H1 (cell line): ENCODE data around the gene INTS7. TPM values are rescaled to one million over a fixed set of nuclear protein-coding genes. Genes with fewer than 3 reads are reported as not detected.

Experiments
- CTCF ChIA-PET: fragments of 300-600 bp; sonication (Branson Sonifier 250); formaldehyde crosslinking; loops from one replicate; lab custom pipeline; 2021; ENCODE audit not compliant: partially characterized antibody; lab: Charles Lee
- POLR2A ChIA-PET: fragments of 300-600 bp; sonication (Branson Sonifier 250); formaldehyde crosslinking; loops from one replicate; lab custom pipeline; 2021; ENCODE audit warnings: inconsistent platforms; ENCODE audit not compliant: partially characterized antibody; lab: Charles Lee
- DNase-seq, 2 experiments: peaks; one replicate each; pipeline versions ENCODE4 v3.0.0 to v3.0.0-alpha.2; 2010 to 2022; ENCODE audit warnings: low spot score in 2 of 2, low read depth in 1 of 2, mixed read lengths in 1 of 2
- FAIRE-seq: peaks from 2 replicates; lab custom pipeline; 2011; peaks lifted over from hg19 to GRCh38; lab: Jason Lieb, UNC
- H2AFZ ChIP-seq: 2 replicates; pipeline ENCODE4 v1.8.1; 2012; ENCODE audit warnings: low read length, inconsistent platforms
- H2AK5ac ChIP-seq: 2 replicates; pipeline ENCODE4 v1.6.1; 2013; ENCODE audit warnings: low read depth, low read length
- H2BK120ac ChIP-seq: replicated peaks from 2 replicates; pipeline ENCODE3; 2013; ENCODE audit warnings: low read depth, low read length, inconsistent platforms
- H2BK12ac ChIP-seq: 2 replicates; pipeline ENCODE4 v1.6.1; 2013; ENCODE audit warnings: low read depth, low read length
- H2BK15ac ChIP-seq: 2 replicates; pipeline ENCODE4 v1.6.1; 2013; ENCODE audit warnings: low read length
- H2BK20ac ChIP-seq: 2 replicates; pipeline ENCODE4 v1.6.1; 2013; ENCODE audit warnings: low read length
- H2BK5ac ChIP-seq: 2 replicates; pipeline ENCODE4 v1.6.1; 2013; ENCODE audit warnings: low read depth, low read length
- H3K14ac ChIP-seq: 2 replicates; pipeline ENCODE4 v1.6.1; 2013; ENCODE audit warnings: inconsistent platforms; ENCODE audit not compliant: insufficient read length
- H3K18ac ChIP-seq: 2 replicates; pipeline ENCODE4 v1.6.1; 2013; ENCODE audit warnings: low read length; ENCODE audit errors: extremely low read depth
- H3K23ac ChIP-seq: 2 replicates; pipeline ENCODE4 v1.6.1; 2013; ENCODE audit warnings: inconsistent platforms; ENCODE audit not compliant: insufficient read length
- H3K23me2 ChIP-seq: 2 replicates; pipeline ENCODE4 v1.6.1; 2013; ENCODE audit warnings: low read depth, low read length
- H3K27ac ChIP-seq: 2 replicates; pipeline ENCODE4 v1.6.1; 2011; ENCODE audit warnings: low read depth, low read length, inconsistent platforms
- H3K27me3 ChIP-seq, 4 experiments: replicated peaks in 1 of 4; 1 replicate in 1 of 4; 2 replicates in 3 of 4; pipeline versions ENCODE4 v1.6.1 to v1.8.1; 2011 to 2013; ENCODE audit warnings: low read length in 3 of 4, mild to moderate bottlenecking in 3 of 4, inconsistent platforms in 2 of 4, mixed read lengths in 2 of 4, moderate library complexity in 1 of 4; ENCODE audit not compliant: control insufficient read depth in 3 of 4, insufficient read depth in 3 of 4; ENCODE audit errors: extremely low read depth in 1 of 4
- H3K36me3 ChIP-seq, 4 experiments: 2 replicates each; pipeline versions ENCODE4 v1.6.1 to v1.8.1; 2011 to 2013; ENCODE audit warnings: mild to moderate bottlenecking in 4 of 4, low read length in 3 of 4, moderate library complexity in 2 of 4, control low read depth in 1 of 4, inconsistent platforms in 1 of 4; ENCODE audit not compliant: insufficient read depth in 4 of 4, control insufficient read depth in 2 of 4
- H3K4ac ChIP-seq: replicated peaks from 2 replicates; pipeline ENCODE3; 2013; ENCODE audit warnings: low read length, low read depth, mixed read lengths, inconsistent platforms; ENCODE audit not compliant: insufficient read length
- H3K4me1 ChIP-seq, 4 experiments: replicated peaks in 1 of 4; 1 replicate in 1 of 4; 2 replicates in 3 of 4; pipeline versions ENCODE4 v1.6.1 to v1.8.1; 2011 to 2013; ENCODE audit warnings: low read length in 3 of 4, inconsistent platforms in 2 of 4, mixed read lengths in 1 of 4; ENCODE audit not compliant: insufficient read depth in 4 of 4, control insufficient read depth in 3 of 4
- H3K4me2 ChIP-seq, 2 experiments: 2 replicates each; pipeline versions ENCODE4 v1.6.1 to v1.8.1; 2011 to 2013; ENCODE audit warnings: low read depth in 2 of 2, low read length in 2 of 2, control low read depth in 1 of 2, inconsistent platforms in 1 of 2, mild to moderate bottlenecking in 1 of 2; ENCODE audit not compliant: insufficient read depth in 1 of 2
- H3K4me3 ChIP-seq, 4 experiments: fragments of 200-600, 300-600 bp in 1 of 4; sonication (generic), shearing (Covaris generic), sonication (Bioruptor Twin) in 1 of 4; 2 replicates each; pipeline versions ENCODE4 v1.5.1 to v1.8.1; 2011 to 2016; ENCODE audit warnings: low read length in 4 of 4, low read depth in 3 of 4, control low read depth in 2 of 4, inconsistent platforms in 2 of 4, mild to moderate bottlenecking in 2 of 4, mixed read lengths in 1 of 4, moderate library complexity in 1 of 4; ENCODE audit not compliant: insufficient read depth in 2 of 4; ENCODE audit errors: extremely low read depth in 1 of 4
- H3K56ac ChIP-seq: replicated peaks from 2 replicates; pipeline ENCODE3; 2013; ENCODE audit warnings: low read depth, mild to moderate bottlenecking, mixed read lengths, low read length, inconsistent platforms; ENCODE audit not compliant: insufficient read length
- H3K79me1 ChIP-seq: 2 replicates; pipeline ENCODE4 v1.6.1; 2013; ENCODE audit warnings: low read depth, low read length, control low read depth
- H3K79me2 ChIP-seq, 2 experiments: 2 replicates each; pipeline versions ENCODE4 v1.6.1 to v1.8.1; 2012 to 2013; ENCODE audit warnings: low read length in 2 of 2, mild to moderate bottlenecking in 2 of 2, inconsistent platforms in 1 of 2; ENCODE audit not compliant: insufficient read depth in 2 of 2, control insufficient read depth in 1 of 2
- H3K9ac ChIP-seq, 4 experiments: replicated peaks in 1 of 4; 1 replicate in 1 of 4; 2 replicates in 3 of 4; pipeline versions ENCODE4 v1.6.1 to v1.8.1; 2011 to 2013; ENCODE audit warnings: low read depth in 3 of 4, low read length in 3 of 4, control low read depth in 2 of 4, mild to moderate bottlenecking in 2 of 4, moderate library complexity in 2 of 4, inconsistent platforms in 1 of 4; ENCODE audit errors: extremely low read depth in 1 of 4
- H3K9me3 ChIP-seq, 2 experiments: 2 replicates each; pipeline versions ENCODE4 v1.6.1 to v1.8.1; 2012 to 2013; ENCODE audit warnings: mild to moderate bottlenecking in 2 of 2, moderate library complexity in 2 of 2, control low read depth in 1 of 2, inconsistent platforms in 1 of 2, low read depth in 1 of 2, low read length in 1 of 2, mixed read lengths in 1 of 2; ENCODE audit not compliant: insufficient read depth in 2 of 2
- H4K20me1 ChIP-seq, 2 experiments: replicated peaks in 1 of 2; 2 replicates each; pipeline versions ENCODE3 to v1.8.1; 2011 to 2013; ENCODE audit warnings: inconsistent platforms in 2 of 2, low read length in 2 of 2, mild to moderate bottlenecking in 1 of 2; ENCODE audit not compliant: insufficient read depth in 2 of 2, control insufficient read depth in 1 of 2
- H4K5ac ChIP-seq: 2 replicates; pipeline ENCODE4 v1.6.1; 2013; ENCODE audit warnings: low read length, low read depth, mixed read lengths, inconsistent platforms; ENCODE audit not compliant: insufficient read length
- H4K8ac ChIP-seq: 2 replicates; pipeline ENCODE4 v1.8.0; 2013; ENCODE audit warnings: mild to moderate bottlenecking, moderate library complexity, low read length, inconsistent platforms; ENCODE audit not compliant: insufficient read depth; ENCODE audit errors: extremely low read depth
- H4K91ac ChIP-seq: replicated peaks from 2 replicates; pipeline ENCODE3; 2013; ENCODE audit warnings: low read length, mixed read lengths, inconsistent platforms; ENCODE audit not compliant: insufficient read length
- CHD1 ChIP-seq: IDR thresholded peaks from 2 replicates; pipeline ENCODE4 v1.6.1; 2012; ENCODE audit warnings: low read depth, low read length, improper control_type of control experiment
- CHD2 ChIP-seq: IDR thresholded peaks from 2 replicates; pipeline ENCODE4 v1.6.1; 2012; ENCODE audit warnings: low read length, improper control_type of control experiment
- CREB1 ChIP-seq: IDR thresholded peaks from 2 replicates; pipeline ENCODE4 v1.6.1; 2012; ENCODE audit warnings: inconsistent platforms
- E2F6 ChIP-seq: IDR thresholded peaks from 2 replicates; pipeline ENCODE4 v1.6.1; 2012; ENCODE audit warnings: inconsistent platforms
- KDM4A ChIP-seq: IDR thresholded peaks from one replicate; pipeline ENCODE4 v1.7.1; 2012; ENCODE audit warnings: low read depth, mild to moderate bottlenecking, moderate library complexity, low read length, inconsistent platforms; ENCODE audit not compliant: severe bottlenecking
- MAX ChIP-seq: IDR thresholded peaks from 2 replicates; pipeline ENCODE4 v1.6.1; 2012; ENCODE audit warnings: inconsistent platforms
- SP4 ChIP-seq: IDR thresholded peaks from 2 replicates; pipeline ENCODE4 v1.6.1; 2012; ENCODE audit warnings: low read length, inconsistent platforms
- TAF1 ChIP-seq: IDR thresholded peaks from 2 replicates; pipeline ENCODE4 v1.6.1; 2011; ENCODE audit warnings: mild to moderate bottlenecking, low read depth, low read length
- WGBS, 2 experiments: shearing (Covaris generic) in 1 of 2; methylation state at CpG; one replicate each; pipeline versions ENCODE4 v1.1.6 to v1.1.7; 2013 to 2015; ENCODE audit warnings: low lambda C conversion rate in 2 of 2, mixed read lengths in 2 of 2, inconsistent platforms in 1 of 2, low coverage in 1 of 2, missing lambda C conversion rate in 1 of 2; ENCODE audit not compliant: insufficient replicate concordance in 2 of 2, insufficient coverage in 1 of 2, insufficient read length in 1 of 2; ENCODE audit errors: extremely low coverage in 1 of 2, missing lambda C conversion rate in 1 of 2; 5-methylcytosine and 5-hydroxymethylcytosine counted together
- polyA plus RNA-seq, 7 experiments: library from polyadenylated mRNA; depleted of rRNA in 3 of 7; stranded (reverse) in 5 of 7; unstranded in 2 of 7; fragments of >200 nt in 5 of 7; fragments of 200-250 nt in 2 of 7; gene quantifications; 1 replicate in 5 of 7; 2 replicates in 1 of 7; 4 replicates in 1 of 7; pipeline versions ENCODE4 v1.2.1 to v1.2.3, GENCODE V29; 2011 to 2013; ENCODE audit warnings: missing spikeins in 2 of 7, mixed read lengths in 2 of 7
- total RNA-seq: library from RNA; stranded (reverse); fragmentation: NEBNext Ultra II Directional; extraction: Animal tissue kit (Norgen Biotek cat#: 25700); gene quantifications from 2 replicates; pipeline ENCODE4 v1.2.1, GENCODE V29; 2021

INTS7 gene
- total and polyA plus RNA-seq, 2 of the 8 experiments (the other 6 are each of a cell fraction or from before 2014, with no cell fraction given): 15.2 to 22.4 TPM

- Histone ChIP-seq H4K5ac (no peak overlapping the region), H4K8ac (no peak overlapping the region), H3K9me3 (no peaks in the 10 kb centered on the region), H3K14ac (no peak overlapping the region), H3K4me3 (no peak overlapping the region), H3K79me2 (peaks cover 18 to 80% of the 10 kb centered on the region in 2 experiments; a peak in 3 of 4 replicates), H3K56ac (no peak overlapping the region), H2BK5ac (no peak overlapping the region), H3K18ac (no peak overlapping the region), H2BK15ac (no peak overlapping the region), H3K79me1 (peaks cover 3% of the 10 kb centered on the region), H3K4ac (no peak overlapping the region), H3K4me1 (peaks cover 0 to 3% (median 0%) of the 10 kb centered on the region in 4 experiments; a peak in 1 of 7 replicates), H3K23ac (no peak overlapping the region), H4K91ac (no peak overlapping the region), H4K20me1 (peaks cover 3 to 13% of the 10 kb centered on the region in 2 experiments), H3K4me2 (no peak overlapping the region), H2BK12ac (no peak overlapping the region), H3K36me3 (peaks cover 0 to 39% (median 5%) of the 10 kb centered on the region in 4 experiments; a peak in 4 of 8 replicates), H2AFZ (no peak overlapping the region), H3K27ac (no peak overlapping the region), H3K27me3 (no peaks in the 10 kb centered on the region), H3K9ac (no peak overlapping the region), H2AK5ac (no peak overlapping the region), H3K23me2 (peaks cover 3% of the 10 kb centered on the region; the same call in 1 of the 2 replicates), H2BK20ac (no peak overlapping the region), H2BK120ac (no peak overlapping the region)
- CTCF ChIA-PET: interaction anchor here (0.8 to 3.5 kb wide), 9 partner anchors 9 to 418 kb away, joined by 3 to 14 read pairs (median 4); no protein-coding TSS in a partner anchor
- WGBS, 2 experiments: 94% methylated on average over 2 of the region's 2 CpGs; no CpG with 5 or more reads in 1 of the 2 experiments
- POLR2A ChIA-PET: interaction anchor here (0.6 to 1.2 kb wide), 4 partner anchors 8 to 274 kb away, joined by 3 to 4 read pairs (median 3); no protein-coding TSS in a partner anchor
- DNase-seq: no peak
- no peak for FAIRE-seq
- no peak for TF ChIP-seq TAF1
- no peak for TF ChIP-seq CHD2
- no peak for TF ChIP-seq E2F6
- TF ChIP-seq SP4: no peak
- no peak for TF ChIP-seq MAX
- TF ChIP-seq CHD1: no peak
- no peak for TF ChIP-seq KDM4A
- TF ChIP-seq CREB1: no peak
These were observed 4.3 kb upstream of the INTS7 start for GRCh38 chr1:212039622-212040021.
